SK-N-SH (cell line): ENCODE measurements around the gene FLRT2.

Source experiments
- CHD2 ChIP-seq: fragments of 150-350 bp; IDR thresholded peaks from 2 replicates; pipeline ENCODE4 v1.6.1; 2018; ENCODE audit warnings: low read length; ENCODE audit not compliant: partially characterized antibody
- CTCF ChIP-seq: fragments of 200-600 bp; sonication (generic); IDR thresholded peaks from 2 replicates; pipeline ENCODE4 v1.6.1; 2017; ENCODE audit warnings: antibody characterized with exemption, mild to moderate bottlenecking, moderate library complexity
- EZH2phosphoT487 ChIP-seq: fragments of 200-600 bp; sonication (generic); IDR thresholded peaks from 2 replicates; pipeline ENCODE4 v1.6.1; 2017; ENCODE audit warnings: low read depth, mixed run types, mild to moderate bottlenecking, antibody characterized with exemption, moderate library complexity, borderline replicate concordance
- GABPA ChIP-seq: IDR thresholded peaks from 2 replicates; pipeline ENCODE4 v1.4.0; 2012; ENCODE audit warnings: low read depth, mild to moderate bottlenecking
- MEF2A ChIP-seq: IDR thresholded peaks from 2 replicates; pipeline ENCODE4 v1.4.0; 2012; ENCODE audit warnings: low read depth, borderline replicate concordance
- NRF1 ChIP-seq: IDR thresholded peaks from 2 replicates; pipeline ENCODE4 v1.6.1; 2012; ENCODE audit warnings: low read depth, mild to moderate bottlenecking, low read length
- SIN3A ChIP-seq: IDR thresholded peaks from 2 replicates; pipeline ENCODE4 v1.6.1; 2012; ENCODE audit warnings: low read depth, mild to moderate bottlenecking, low read length, moderate library complexity, borderline replicate concordance
- ZBTB33 ChIP-seq: IDR thresholded peaks from 2 replicates; pipeline ENCODE4 v1.4.0; 2012; ENCODE audit warnings: low read depth, borderline replicate concordance

- TF ChIP-seq EZH2phosphoT487 (no peak), CTCF (no peak), MEF2A (no peak), ZBTB33 (no peak), CHD2 (no peak), NRF1 (no peak), SIN3A (no peak), GABPA (no peak)
Measured at GRCh38 chr14:85556267-85556666, 26.3 kb downstream of the FLRT2 start.
